Glomerular endothelial cell (primary cell): ENCODE data around the gene SPPL2C. TPM values are rescaled to one million over a fixed set of nuclear protein-coding genes. Genes with fewer than 3 reads are reported as not detected.
A peak's percentile ranks its signal among the peaks of the same experiment; 100 is the strongest.

Experiments used
- DNase-seq: peaks from one replicate; pipeline ENCODE4 v3.0.0-alpha.2; 2011; ENCODE audit warnings: low read depth, low spot score; ENCODE audit errors: extremely low read depth
- total RNA-seq: library from RNA; depleted of rRNA; stranded (reverse); fragments of >200 nt; gene quantifications from 2 replicates; pipeline ENCODE4 v1.2.3, GENCODE V29; 2015

The SPPL2C gene
- total RNA-seq, 1 donor from 2014 or later: not detected

GRCh38 chr17:45870342-45870974 is 25.8 kb downstream of the SPPL2C start:
- DNase-seq: no peak

- DNase-seq: no peak
Measured at GRCh38 chr17:45871718-45872117, 27.0 kb downstream of the SPPL2C start.

- no peak for DNase-seq
Measured at GRCh38 chr17:45873728-45874127, 29.0 kb downstream of the SPPL2C start.

- DNase-seq: no peak
Measured at GRCh38 chr17:45874151-45874550, 29.5 kb downstream of the SPPL2C start.

DNA sequence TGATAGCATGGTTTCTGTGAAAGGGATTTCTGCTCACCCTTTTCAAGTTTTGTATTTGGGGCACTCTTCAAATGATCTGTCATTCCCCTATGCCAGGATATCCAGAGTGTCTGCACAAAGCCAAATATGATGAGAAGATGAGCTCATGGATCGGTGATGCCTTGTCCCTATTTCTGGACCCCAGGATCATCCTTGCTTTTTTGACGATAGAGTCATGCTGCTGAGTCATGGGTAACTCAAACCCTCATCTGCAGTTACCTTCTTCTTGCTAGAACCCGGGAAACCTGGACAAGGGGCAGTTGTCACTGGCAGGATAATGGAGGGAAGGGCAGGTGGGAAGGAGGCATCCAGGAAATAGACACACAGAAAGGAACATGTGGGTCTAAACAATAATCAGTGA is 31.9 kb downstream of the SPPL2C start:
- no peak for DNase-seq

DNA sequence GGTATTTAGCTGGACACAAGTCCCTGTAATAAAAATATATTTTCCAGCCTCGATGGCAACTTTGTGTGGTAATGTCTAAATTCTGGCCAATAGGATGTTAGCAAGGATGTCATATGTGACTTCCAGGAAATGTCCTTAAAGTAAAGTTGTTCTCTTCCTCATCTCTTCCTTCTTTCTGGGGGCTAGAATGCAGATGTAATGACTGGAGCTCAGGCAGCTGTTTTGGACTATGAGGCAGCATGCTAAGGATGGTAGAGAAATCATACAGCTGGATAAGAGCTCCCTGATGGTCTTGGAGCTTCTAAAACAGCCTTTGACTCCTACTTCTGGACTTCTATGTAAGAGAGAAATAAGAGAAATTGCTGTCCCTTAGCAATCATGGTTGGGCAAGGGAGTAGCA is 32.8 kb downstream of the SPPL2C start:
- no peak for DNase-seq

- DNase-seq: no peak
Measured at GRCh38 chr17:45883063-45883462, 38.4 kb downstream of the SPPL2C start.

DNA sequence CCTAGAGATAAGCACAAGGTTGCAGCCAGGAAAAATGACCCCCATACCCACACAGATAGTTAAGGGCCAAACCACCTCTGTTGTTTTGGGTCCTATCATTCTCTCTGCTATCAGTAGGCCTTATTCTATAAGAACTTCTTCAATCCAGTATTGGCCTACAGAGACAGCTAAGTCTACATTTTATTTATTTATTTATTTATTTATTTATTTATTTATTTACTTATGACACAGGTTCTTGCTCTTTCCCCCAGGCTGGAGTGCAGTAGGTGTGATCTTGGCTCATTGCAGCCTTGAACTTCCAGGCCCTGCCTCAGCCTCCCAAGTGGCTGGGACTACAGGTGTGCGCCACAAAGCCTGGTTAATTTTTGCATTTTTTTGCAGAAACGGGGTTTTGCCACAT is 42.2 kb downstream of the SPPL2C start:
- DNase-seq: no peak

DNA sequence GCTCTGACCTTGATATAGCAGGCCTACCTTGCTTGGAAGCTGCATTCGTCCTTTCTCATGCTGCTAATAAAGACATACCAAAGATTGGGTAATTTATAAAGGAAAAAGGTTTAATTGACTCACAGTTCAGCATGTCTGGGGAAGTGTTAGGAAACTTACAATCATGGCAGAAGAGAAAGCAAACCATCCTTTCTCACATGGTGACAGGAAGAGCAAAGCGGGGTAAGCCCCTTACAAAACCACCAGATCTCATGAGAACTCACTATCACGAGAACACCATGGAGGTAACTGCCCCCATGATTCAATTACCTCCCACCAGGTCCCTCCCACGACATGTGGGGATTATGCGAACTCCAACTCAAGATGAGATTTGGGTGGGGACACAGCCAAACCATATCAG is 43.7 kb downstream of the SPPL2C start:
- no peak for DNase-seq

- DNase-seq: no peak
Measured at GRCh38 chr17:45889579-45889978, 44.9 kb downstream of the SPPL2C start.

DNA sequence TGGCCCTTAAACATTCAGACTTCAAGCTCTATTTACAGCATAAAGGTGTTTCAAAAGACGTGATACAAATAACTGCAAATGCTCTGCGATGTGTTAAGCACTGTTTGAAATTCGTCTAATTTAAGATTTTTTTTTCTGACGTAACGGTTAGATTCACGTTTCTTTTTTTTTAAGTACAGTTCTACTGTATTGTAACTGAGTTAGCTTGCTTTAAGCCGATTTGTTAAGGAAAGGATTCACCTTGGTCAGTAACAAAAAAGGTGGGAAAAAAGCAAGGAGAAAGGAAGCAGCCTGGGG is 49.0 kb downstream of the SPPL2C start:
- no peak for DNase-seq

GRCh38 chr17:45894022-45894784 is 49.5 kb downstream of the SPPL2C start, which contains the start of gene MAPT:
Gene MAPT (plus strand): TSS chr17:45894554. CDS start chr17:45962338, 67,784 bp downstream.
- DNase-seq: peak; percentile 55

- DNase-seq: no peak
Measured at GRCh38 chr17:45895304-45895968, 50.8 kb downstream of the SPPL2C start.

- DNase-seq: no peak
Measured at GRCh38 chr17:45895969-45896785, 51.5 kb downstream of the SPPL2C start.

Other genes starting within 250 kb of the SPPL2C start
- not detected in 2 replicates for gene CRHR1, start 60.6 kb upstream of the SPPL2C start, total RNA-seq
- 0.05 and 0.12 TPM in 2 replicates for gene MAPT, start 49.7 kb downstream of the SPPL2C start, total RNA-seq
- not detected in 2 replicates for gene STH, start 154.4 kb downstream of the SPPL2C start, total RNA-seq